Measurements from ENCODE around the gene PARD3.
A peak's percentile ranks its signal among the peaks of the same experiment; 100 is the strongest.

DNA sequence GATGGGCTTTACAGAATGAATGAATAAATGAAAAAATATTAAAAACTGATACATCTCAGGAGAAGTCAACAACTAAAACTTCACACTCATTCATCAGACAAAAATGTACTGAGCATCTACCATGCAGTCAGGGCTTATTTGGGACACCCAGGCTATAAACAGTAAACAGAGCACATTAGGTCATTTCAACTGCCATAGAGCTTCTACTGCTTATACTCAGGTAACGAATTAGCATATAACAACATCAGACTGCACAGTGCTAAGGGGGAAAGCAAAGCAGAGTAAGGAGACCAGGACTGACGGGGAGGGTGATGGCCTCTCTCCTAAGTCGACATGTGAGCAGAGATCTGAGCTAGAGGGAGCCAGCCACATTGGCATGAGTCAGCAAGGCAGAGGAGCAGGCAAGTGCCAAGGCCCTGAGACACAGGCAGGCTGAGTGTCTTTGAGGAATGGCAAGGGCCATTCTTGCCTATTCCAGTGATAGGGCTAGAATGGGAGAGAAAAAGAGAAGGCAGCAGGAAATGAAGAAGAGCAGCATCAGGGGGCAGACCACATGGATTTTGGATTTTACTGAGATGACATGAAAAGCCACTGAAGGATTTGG lies 528.9 kb downstream of the PARD3 start:
- TF ChIP-seq, protein P1, sequence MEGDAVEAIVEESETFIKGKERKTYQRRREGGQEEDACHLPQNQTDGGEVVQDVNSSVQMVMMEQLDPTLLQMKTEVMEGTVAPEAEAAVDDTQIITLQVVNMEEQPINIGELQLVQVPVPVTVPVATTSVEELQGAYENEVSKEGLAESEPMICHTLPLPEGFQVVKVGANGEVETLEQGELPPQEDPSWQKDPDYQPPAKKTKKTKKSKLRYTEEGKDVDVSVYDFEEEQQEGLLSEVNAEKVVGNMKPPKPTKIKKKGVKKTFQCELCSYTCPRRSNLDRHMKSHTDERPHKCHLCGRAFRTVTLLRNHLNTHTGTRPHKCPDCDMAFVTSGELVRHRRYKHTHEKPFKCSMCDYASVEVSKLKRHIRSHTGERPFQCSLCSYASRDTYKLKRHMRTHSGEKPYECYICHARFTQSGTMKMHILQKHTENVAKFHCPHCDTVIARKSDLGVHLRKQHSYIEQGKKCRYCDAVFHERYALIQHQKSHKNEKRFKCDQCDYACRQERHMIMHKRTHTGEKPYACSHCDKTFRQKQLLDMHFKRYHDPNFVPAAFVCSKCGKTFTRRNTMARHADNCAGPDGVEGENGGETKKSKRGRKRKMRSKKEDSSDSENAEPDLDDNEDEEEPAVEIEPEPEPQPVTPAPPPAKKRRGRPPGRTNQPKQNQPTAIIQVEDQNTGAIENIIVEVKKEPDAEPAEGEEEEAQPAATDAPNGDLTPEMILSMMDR (IDR thresholded peaks at IDR 0.05; ENCODE audit: borderline replicate concordance, extremely low read depth, low read length, poor library complexity, severe bottlenecking), result peak; percentile 7
- no peak for TF ChIP-seq EZH2 (IDR thresholded peaks at IDR 0.05; ENCODE audit: borderline replicate concordance, low read depth, low read length, severe bottlenecking)
